ENCODE results near the gene CEP19. TPM values are rescaled to one million over a fixed set of nuclear protein-coding genes. Genes with fewer than 3 reads are reported as not detected.

The CEP19 gene
- total RNA-seq, 1 donor from 2014 or later, result 2.2 TPM

GRCh38 chr3:196695849-196696226 lies 16.2 kb downstream of the CEP19 start:
- no peak for TF ChIP-seq CTCF (IDR thresholded peaks at IDR 0.05)
- Histone ChIP-seq H3K9me3 (no peaks in the 10 kb centered on the region), H3K4me1 (peaks cover 6% of the 10 kb centered on the region), H3K27ac (no peak overlapping the region), H3K4me3 (no peak overlapping the region), H3K27me3 (ENCODE audit: low read depth) (no peaks in the 10 kb centered on the region), H3K36me3 (no peaks in the 10 kb centered on the region)
- intact Hi-C loops (cut with DNase I), result no loop called here
- DNase-seq (no peak), ATAC-seq (no peak)

GRCh38 chr3:196694941-196695848 lies 16.9 kb downstream of the CEP19 start:
- intact Hi-C loops (cut with DNase I), result no loop called here
- no peak for TF ChIP-seq CTCF (IDR thresholded peaks at IDR 0.05)
- Histone ChIP-seq H3K27me3 (ENCODE audit: low read depth) (no peaks in the 10 kb centered on the region), H3K4me3 (no peak overlapping the region), H3K27ac (no peak overlapping the region), H3K4me1 (peaks cover 6% of the 10 kb centered on the region), H3K36me3 (no peaks in the 10 kb centered on the region), H3K9me3 (no peaks in the 10 kb centered on the region)
- ATAC-seq (peak; percentile 14 to 47), DNase-seq (no peak)

- peak in 1 of 2 donors; percentile 34 for ATAC-seq
- H3K4me1 ChIP-seq, result peaks cover 6% of the 10 kb centered on the region
- no peaks in the 10 kb centered on the region for H3K36me3 ChIP-seq
- no peak for TF ChIP-seq CTCF (IDR thresholded peaks at IDR 0.05)
- no peaks in the 10 kb centered on the region for H3K27me3 ChIP-seq (ENCODE audit: low read depth)
- no peak for DNase-seq
- intact Hi-C loops (cut with DNase I), result no loop called here
- no peaks in the 10 kb centered on the region for H3K9me3 ChIP-seq
- no peak overlapping the region for H3K4me3 ChIP-seq
- H3K27ac ChIP-seq, result no peak overlapping the region
These were observed 17.8 kb downstream of the CEP19 start for GRCh38 chr3:196694202-196694638.

GRCh38 chr3:196691386-196691785 lies 20.7 kb downstream of the CEP19 start:
- Histone ChIP-seq H3K27ac (no peak overlapping the region), H3K9me3 (no peaks in the 10 kb centered on the region), H3K27me3 (ENCODE audit: low read depth) (no peaks in the 10 kb centered on the region), H3K36me3 (no peaks in the 10 kb centered on the region), H3K4me1 (peaks cover 6% of the 10 kb centered on the region), H3K4me3 (no peak overlapping the region)
- no peak for TF ChIP-seq CTCF (IDR thresholded peaks at IDR 0.05)
- intact Hi-C loops (cut with DNase I), result no loop called here
- DNase-seq (no peak), ATAC-seq (no peak)

GRCh38 chr3:196689941-196690660 lies 21.9 kb downstream of the CEP19 start:
- DNase-seq, result no peak
- Histone ChIP-seq H3K9me3 (no peaks in the 10 kb centered on the region), H3K36me3 (no peaks in the 10 kb centered on the region), H3K4me1 (peaks cover 9% of the 10 kb centered on the region), H3K27me3 (ENCODE audit: low read depth) (no peaks in the 10 kb centered on the region), H3K4me3 (no peak overlapping the region), H3K27ac (no peak overlapping the region)
- no peak for TF ChIP-seq CTCF (IDR thresholded peaks at IDR 0.05)
- no peak for ATAC-seq
- intact Hi-C loops (cut with DNase I), result loop anchor here (5.0 kb wide), 1 partner anchor 83 kb away; no protein-coding TSS in a partner anchor

Data from lower lobe of right lung (tissue), 2 donors.